Ovary (tissue), 3 donors: Measurements from ENCODE around the gene AFP.

Experiments used
- POLR2A ChIP-seq: fragments of 450-650 bp; IDR thresholded peaks from one replicate; pipeline ENCODE4 v1.6.1; 2017; ENCODE audit warnings: antibody characterized with exemption, mild to moderate bottlenecking, moderate library complexity
- TF ChIP-seq, protein P1 (sequence below), 3 donors: fragments of 450-650 bp in 2 of 3; fragments of 200-600 bp in 1 of 3; IDR thresholded peaks; one replicate each; pipeline versions ENCODE4 v1.5.1 to v1.8.0; 2016 to 2022; ENCODE audit warnings: antibody characterized with exemption in 3 of 3, mild to moderate bottlenecking in 1 of 3
- donor health status: DM: no; HTN: no; CAD: no.

DNA sequence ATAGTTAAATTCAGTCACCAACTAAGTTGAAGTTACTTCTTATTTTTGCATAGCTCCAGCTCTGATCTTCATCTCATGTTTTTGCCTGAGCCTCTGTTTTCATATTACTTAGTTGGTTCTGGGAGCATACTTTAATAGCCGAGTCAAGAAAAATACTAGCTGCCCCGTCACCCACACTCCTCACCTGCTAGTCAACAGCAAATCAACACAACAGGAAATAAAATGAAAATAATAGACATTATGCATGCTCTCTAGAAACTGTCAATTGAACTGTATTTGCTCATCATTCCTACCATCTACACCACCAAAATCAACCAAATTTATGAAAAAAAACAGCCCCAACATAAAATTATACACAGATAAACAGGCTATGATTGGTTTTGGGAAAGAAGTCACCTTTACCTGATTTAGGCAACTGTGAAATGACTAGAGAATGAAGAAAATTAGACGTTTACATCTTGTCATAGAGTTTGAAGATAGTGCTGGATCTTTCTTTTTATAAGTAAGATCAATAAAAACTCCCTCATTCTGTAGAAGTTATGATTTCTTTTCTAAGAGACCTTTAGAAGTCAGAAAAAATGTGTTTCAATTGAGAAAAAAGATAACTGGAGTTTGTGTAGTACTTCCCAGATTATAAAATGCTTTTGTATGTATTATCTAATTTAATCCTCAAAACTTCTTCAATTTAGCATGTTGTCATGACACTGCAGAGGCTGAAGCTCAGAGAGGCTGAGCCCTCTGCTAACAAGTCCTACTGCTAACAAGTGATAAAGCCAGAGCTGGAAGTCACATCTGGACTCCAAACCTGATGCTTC lies 24.9 kb upstream of the AFP start:
- no peak for TF ChIP-seq POLR2A
- TF ChIP-seq, protein P1, sequence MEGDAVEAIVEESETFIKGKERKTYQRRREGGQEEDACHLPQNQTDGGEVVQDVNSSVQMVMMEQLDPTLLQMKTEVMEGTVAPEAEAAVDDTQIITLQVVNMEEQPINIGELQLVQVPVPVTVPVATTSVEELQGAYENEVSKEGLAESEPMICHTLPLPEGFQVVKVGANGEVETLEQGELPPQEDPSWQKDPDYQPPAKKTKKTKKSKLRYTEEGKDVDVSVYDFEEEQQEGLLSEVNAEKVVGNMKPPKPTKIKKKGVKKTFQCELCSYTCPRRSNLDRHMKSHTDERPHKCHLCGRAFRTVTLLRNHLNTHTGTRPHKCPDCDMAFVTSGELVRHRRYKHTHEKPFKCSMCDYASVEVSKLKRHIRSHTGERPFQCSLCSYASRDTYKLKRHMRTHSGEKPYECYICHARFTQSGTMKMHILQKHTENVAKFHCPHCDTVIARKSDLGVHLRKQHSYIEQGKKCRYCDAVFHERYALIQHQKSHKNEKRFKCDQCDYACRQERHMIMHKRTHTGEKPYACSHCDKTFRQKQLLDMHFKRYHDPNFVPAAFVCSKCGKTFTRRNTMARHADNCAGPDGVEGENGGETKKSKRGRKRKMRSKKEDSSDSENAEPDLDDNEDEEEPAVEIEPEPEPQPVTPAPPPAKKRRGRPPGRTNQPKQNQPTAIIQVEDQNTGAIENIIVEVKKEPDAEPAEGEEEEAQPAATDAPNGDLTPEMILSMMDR (IDR thresholded peaks at IDR 0.05): no peak
